ENCODE data around the gene B4GALNT4. TPM values are rescaled to one million over a fixed set of nuclear protein-coding genes. Genes with fewer than 3 reads are reported as not detected.

The B4GALNT4 gene
- total and polyA plus RNA-seq, 2 experiments from 2014 or later: 35.8 to 94.4 TPM

DNA sequence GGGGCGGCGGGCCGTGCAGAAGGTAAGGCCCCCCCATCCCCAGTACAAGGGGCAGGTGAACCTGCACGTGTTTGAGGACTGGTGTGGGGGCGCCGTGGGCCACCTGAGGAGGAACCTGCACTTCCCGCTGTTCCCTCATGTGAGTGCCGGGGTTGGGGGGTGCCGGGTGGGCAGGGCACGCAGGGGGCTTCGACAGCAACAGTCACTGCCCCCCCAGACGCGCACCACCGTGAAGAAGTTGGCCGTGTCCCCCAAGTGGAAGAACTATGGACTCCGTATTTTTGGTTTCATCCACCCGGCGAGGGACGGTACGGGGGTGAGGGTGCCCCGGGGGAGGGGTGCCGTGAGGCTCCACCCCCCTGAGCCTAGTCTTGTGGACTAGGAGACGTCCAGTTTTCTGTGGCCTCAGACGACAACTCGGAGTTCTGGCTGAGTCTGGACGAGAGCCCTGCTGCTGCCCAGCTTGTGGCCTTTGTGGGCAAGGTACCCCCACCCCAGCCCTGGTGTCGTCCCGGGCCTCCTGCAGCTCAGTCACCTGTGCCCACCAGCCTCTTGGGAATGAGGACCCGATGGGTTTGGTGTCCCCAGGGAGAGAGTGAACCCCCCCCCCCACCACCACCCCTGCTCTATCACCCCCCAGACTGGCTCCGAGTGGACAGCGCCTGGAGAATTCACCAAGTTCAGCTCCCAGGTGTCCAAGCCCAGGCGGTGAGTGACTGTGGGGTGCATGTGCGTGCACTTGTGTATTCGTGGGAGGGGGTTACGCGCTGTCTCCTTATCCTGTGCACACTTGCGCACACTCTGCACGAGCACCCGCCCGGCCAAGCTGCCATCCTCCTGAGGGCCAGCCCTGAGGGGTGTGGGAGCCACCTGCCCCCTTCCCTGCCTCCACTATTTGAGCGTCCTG, 3.8 kb downstream of the B4GALNT4 start:
- no peak overlapping the region for H3K27ac ChIP-seq
- DNase-seq (ENCODE audit: low read depth in 1 of 2, low spot score in 1 of 2): no peak
- no peaks in the 10 kb centered on the region for H3K27me3 ChIP-seq
- H3K36me3 ChIP-seq: peaks cover 3% of the 10 kb centered on the region
- no peak overlapping the region for H3K4me3 ChIP-seq
- TF ChIP-seq, protein P1, sequence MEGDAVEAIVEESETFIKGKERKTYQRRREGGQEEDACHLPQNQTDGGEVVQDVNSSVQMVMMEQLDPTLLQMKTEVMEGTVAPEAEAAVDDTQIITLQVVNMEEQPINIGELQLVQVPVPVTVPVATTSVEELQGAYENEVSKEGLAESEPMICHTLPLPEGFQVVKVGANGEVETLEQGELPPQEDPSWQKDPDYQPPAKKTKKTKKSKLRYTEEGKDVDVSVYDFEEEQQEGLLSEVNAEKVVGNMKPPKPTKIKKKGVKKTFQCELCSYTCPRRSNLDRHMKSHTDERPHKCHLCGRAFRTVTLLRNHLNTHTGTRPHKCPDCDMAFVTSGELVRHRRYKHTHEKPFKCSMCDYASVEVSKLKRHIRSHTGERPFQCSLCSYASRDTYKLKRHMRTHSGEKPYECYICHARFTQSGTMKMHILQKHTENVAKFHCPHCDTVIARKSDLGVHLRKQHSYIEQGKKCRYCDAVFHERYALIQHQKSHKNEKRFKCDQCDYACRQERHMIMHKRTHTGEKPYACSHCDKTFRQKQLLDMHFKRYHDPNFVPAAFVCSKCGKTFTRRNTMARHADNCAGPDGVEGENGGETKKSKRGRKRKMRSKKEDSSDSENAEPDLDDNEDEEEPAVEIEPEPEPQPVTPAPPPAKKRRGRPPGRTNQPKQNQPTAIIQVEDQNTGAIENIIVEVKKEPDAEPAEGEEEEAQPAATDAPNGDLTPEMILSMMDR (IDR thresholded peaks at IDR 0.05; ENCODE audit: low read depth, low read length): no peak
- H3K4me1 ChIP-seq (ENCODE audit: low read depth): no peaks in the 10 kb centered on the region
- H3K9me3 ChIP-seq (ENCODE audit: low read depth): no peaks in the 10 kb centered on the region

DNA sequence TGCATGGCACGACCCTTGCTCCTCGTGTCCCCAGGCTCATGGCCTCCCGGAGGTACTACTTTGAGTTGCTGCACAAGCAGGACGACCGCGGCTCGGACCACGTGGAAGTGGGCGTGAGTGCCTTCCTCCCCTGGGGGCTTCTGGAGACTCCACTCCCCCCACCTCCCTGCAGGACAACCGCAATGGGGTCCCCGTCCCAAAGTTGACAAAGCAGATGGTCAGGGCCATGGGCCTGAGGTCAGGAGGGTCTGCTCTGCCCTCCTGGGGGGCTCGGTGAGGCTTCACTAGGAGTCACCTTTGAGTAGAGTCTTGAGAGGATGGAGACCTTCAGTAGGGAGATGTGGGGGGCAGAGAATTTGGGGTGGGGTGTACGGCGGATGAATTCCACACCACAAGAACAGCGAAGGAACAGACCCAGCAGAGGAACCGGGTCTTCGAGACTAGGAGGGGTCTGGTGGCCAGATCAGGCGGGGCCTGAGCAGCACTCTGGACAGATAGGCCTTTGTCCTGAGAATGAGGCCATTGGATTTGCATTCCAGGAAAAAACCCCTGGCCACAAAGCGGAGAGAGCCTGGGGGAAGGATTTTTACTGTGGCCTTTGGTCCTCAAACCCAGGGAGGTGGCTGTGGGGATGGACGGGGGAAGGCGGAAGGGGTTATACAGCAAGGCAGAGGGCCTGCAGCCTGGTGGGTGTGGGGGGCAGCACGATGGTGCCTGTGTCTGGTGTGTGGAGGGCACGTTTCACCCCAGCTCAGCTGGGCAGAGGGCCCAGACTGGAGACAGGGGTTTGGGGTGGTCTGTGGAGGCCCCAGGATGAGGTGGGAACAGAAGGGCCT, 4.6 kb downstream of the B4GALNT4 start:
- TF ChIP-seq, protein P1 (IDR thresholded peaks at IDR 0.05; ENCODE audit: low read depth, low read length): no peak
- DNase-seq (ENCODE audit: low read depth in 1 of 2, low spot score in 1 of 2): no peak
- Histone ChIP-seq H3K4me3 (no peak overlapping the region), H3K9me3 (ENCODE audit: low read depth) (no peaks in the 10 kb centered on the region), H3K36me3 (peaks cover 3% of the 10 kb centered on the region), H3K4me1 (ENCODE audit: low read depth) (no peaks in the 10 kb centered on the region), H3K27ac (no peak overlapping the region), H3K27me3 (no peaks in the 10 kb centered on the region)

DNA sequence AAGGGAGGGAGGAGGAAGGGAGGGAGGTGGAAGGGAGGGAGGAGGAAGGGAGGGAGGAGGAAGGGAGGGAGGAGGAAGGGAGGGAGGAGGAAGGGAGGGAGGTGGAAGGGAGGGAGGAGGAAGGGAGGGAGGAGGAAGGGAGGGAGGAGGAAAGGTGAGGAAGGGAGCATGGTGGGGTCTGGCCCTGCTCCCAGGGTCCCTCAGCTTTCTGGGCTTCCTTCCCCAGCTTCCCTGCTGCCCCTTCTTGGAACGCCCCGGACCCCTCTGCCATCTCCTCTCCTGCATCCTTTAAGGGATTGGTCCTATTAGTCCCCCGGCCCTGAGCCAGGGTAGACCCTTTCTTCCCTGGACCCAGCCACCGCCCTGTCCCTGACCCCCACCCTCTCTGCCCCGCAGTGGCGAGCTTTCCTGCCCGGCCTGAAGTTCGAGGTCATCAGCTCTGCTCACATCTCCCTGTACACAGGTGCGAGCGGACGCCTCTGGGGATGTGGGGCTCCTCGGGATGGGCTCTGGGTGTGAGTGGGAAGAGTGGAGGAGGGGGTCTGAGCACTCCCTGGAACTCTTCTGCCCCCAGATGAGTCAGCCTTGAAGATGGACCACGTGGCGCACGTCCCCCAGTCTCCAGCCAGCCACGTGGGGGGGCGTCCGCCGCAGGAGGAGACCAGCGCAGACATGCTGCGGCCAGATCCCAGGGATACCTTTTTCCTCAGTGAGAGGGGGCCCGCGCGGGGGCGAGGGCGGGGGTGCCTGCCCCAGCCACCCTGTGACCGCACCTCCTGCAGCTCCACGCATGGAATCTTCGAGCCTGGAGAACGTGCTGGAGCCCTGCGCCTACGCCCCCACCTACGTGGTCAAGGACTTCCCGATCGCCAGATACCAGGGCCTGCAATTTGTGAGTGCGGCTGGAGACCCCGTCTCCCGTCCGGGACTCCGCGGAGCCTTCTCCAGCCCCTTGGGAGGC, 6.0 kb downstream of the B4GALNT4 start:
- TF ChIP-seq, protein P1 (IDR thresholded peaks at IDR 0.05; ENCODE audit: low read depth, low read length): no peak
- H3K4me1 ChIP-seq (ENCODE audit: low read depth): no peaks in the 10 kb centered on the region
- H3K4me3 ChIP-seq: no peak overlapping the region
- H3K9me3 ChIP-seq (ENCODE audit: low read depth): no peaks in the 10 kb centered on the region
- H3K27ac ChIP-seq: no peak overlapping the region
- H3K36me3 ChIP-seq: peaks cover 3% of the 10 kb centered on the region
- no peaks in the 10 kb centered on the region for H3K27me3 ChIP-seq
- no peak for DNase-seq (ENCODE audit: low read depth in 1 of 2, low spot score in 1 of 2)

DNA sequence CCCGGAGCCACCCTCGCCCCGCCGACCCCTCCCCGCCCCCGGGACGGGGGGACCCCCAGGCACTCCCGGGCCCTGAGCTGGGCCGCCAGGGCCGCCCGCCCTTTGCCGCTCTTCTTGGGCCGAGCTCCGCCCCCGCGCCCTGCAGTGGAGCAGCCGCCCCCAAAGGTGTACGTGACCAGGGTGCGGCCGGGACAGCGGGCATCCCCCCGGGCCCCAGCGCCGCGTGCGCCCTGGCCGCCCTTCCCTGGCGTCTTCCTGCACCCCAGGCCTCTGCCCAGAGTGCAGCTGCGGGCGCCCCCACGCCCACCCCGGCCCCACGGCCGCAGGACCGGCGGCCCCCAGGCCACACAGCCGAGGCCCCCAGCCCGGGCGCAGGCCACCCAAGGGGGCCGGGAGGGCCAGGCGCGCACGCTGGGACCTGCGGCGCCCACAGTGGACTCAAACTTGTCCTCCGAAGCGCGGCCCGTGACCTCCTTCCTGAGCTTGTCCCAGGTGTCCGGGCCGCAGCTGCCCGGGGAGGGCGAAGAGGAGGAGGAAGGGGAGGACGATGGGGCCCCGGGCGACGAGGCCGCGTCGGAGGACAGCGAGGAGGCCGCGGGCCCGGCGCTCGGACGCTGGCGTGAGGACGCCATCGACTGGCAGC, 7.4 kb downstream of the B4GALNT4 start:
- H3K27ac ChIP-seq: no peak overlapping the region
- DNase-seq (ENCODE audit: low read depth in 1 of 2, low spot score in 1 of 2): no peak
- no peaks in the 10 kb centered on the region for H3K4me1 ChIP-seq (ENCODE audit: low read depth)
- H3K4me3 ChIP-seq: no peak overlapping the region
- no peaks in the 10 kb centered on the region for H3K27me3 ChIP-seq
- H3K36me3 ChIP-seq: peaks cover 3% of the 10 kb centered on the region
- no peaks in the 10 kb centered on the region for H3K9me3 ChIP-seq (ENCODE audit: low read depth)
- TF ChIP-seq, protein P1 (IDR thresholded peaks at IDR 0.05; ENCODE audit: low read depth, low read length): no peak

All from cardiac muscle cell (in vitro differentiated cells and primary cell).